Stimulated activated CD4-positive, alpha-beta T cell treated with anti-CD3 and anti-CD28 coated beads, Interleukin-15, amount 100 ng/mL, for 48 hours (primary cell): ENCODE data around the gene MCCD1.

Experiments
- DNase-seq, 2 donors: peaks; one replicate each; pipeline ENCODE4 v3.0.0-alpha.2; 2020; ENCODE audit warnings: low read depth in 2 of 2

The MCCD1 gene

DNA sequence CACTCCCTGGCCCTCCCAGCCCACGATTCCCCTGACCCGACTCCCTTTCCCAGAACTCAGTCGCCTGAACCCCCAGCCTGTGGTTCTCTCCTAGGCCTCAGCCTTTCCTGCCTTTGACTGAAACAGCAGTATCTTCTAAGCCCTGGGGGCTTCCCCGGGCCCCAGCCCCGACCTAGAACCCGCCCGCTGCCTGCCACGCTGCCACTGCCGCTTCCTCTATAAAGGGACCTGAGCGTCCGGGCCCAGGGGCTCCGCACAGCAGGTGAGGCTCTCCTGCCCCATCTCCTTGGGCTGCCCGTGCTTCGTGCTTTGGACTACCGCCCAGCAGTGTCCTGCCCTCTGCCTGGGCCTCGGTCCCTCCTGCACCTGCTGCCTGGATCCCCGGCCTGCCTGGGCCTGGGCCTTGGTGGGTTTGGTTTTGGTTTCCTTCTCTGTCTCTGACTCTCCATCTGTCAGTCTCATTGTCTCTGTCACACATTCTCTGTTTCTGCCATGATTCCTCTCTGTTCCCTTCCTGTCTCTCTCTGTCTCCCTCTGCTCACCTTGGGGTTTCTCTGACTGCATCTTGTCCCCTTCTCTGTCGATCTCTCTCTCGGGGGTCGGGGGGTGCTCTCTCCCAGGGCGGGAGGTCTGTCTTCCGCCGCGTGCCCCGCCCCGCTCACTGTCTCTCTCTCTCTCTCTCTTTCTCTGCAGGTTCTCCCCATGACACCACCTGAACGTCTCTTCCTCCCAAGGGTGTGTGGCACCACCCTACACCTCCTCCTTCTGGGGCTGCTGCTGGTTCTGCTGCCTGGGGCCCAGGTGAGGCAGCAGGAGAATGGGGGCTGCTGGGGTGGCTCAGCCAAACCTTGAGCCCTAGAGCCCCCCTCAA is 43.5 kb downstream of the MCCD1 start, which contains the start of gene LTA:
LTA (plus strand) TSS at position 249 of the 871 bp plus-strand sequence; CDS start at position 703, 454 bp downstream.
- DNase-seq, result peak; percentile 78

DNA sequence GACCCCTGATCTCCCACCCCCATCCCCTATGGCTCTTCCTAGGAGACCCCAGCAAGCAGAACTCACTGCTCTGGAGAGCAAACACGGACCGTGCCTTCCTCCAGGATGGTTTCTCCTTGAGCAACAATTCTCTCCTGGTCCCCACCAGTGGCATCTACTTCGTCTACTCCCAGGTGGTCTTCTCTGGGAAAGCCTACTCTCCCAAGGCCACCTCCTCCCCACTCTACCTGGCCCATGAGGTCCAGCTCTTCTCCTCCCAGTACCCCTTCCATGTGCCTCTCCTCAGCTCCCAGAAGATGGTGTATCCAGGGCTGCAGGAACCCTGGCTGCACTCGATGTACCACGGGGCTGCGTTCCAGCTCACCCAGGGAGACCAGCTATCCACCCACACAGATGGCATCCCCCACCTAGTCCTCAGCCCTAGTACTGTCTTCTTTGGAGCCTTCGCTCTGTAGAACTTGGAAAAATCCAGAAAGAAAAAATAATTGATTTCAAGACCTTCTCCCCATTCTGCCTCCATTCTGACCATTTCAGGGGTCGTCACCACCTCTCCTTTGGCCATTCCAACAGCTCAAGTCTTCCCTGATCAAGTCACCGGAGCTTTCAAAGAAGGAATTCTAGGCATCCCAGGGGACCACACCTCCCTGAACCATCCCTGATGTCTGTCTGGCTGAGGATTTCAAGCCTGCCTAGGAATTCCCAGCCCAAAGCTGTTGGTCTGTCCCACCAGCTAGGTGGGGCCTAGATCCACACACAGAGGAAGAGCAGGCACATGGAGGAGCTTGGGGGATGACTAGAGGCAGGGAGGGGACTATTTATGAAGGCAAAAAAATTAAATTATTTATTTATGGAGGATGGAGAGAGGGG is 44.7 kb downstream of the MCCD1 start:
- no peak for DNase-seq

DNA sequence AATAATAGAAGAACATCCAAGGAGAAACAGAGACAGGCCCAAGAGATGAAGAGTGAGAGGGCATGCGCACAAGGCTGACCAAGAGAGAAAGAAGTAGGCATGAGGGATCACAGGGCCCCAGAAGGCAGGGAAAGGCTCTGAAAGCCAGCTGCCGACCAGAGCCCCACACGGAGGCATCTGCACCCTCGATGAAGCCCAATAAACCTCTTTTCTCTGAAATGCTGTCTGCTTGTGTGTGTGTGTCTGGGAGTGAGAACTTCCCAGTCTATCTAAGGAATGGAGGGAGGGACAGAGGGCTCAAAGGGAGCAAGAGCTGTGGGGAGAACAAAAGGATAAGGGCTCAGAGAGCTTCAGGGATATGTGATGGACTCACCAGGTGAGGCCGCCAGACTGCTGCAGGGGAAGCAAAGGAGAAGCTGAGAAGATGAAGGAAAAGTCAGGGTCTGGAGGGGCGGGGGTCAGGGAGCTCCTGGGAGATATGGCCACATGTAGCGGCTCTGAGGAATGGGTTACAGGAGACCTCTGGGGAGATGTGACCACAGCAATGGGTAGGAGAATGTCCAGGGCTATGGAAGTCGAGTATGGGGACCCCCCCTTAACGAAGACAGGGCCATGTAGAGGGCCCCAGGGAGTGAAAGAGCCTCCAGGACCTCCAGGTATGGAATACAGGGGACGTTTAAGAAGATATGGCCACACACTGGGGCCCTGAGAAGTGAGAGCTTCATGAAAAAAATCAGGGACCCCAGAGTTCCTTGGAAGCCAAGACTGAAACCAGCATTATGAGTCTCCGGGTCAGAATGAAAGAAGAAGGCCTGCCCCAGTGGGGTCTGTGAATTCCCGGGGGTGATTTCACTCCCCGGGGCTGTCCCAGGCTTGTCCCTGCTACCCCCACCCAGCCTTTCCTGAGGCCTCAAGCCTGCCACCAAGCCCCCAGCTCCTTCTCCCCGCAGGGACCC is 45.6 kb downstream of the MCCD1 start:
- peak in 1 of 2 donors; percentile 55 for DNase-seq

DNA sequence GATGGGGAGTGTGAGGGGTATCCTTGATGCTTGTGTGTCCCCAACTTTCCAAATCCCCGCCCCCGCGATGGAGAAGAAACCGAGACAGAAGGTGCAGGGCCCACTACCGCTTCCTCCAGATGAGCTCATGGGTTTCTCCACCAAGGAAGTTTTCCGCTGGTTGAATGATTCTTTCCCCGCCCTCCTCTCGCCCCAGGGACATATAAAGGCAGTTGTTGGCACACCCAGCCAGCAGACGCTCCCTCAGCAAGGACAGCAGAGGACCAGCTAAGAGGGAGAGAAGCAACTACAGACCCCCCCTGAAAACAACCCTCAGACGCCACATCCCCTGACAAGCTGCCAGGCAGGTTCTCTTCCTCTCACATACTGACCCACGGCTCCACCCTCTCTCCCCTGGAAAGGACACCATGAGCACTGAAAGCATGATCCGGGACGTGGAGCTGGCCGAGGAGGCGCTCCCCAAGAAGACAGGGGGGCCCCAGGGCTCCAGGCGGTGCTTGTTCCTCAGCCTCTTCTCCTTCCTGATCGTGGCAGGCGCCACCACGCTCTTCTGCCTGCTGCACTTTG is 46.7 kb downstream of the MCCD1 start, which contains the start of gene TNF:
TNF (plus strand) TSS at position 231 of the 567 bp plus-strand sequence; CDS start at position 408, 177 bp downstream.
- peak; percentile 79 to 82 for DNase-seq

DNA sequence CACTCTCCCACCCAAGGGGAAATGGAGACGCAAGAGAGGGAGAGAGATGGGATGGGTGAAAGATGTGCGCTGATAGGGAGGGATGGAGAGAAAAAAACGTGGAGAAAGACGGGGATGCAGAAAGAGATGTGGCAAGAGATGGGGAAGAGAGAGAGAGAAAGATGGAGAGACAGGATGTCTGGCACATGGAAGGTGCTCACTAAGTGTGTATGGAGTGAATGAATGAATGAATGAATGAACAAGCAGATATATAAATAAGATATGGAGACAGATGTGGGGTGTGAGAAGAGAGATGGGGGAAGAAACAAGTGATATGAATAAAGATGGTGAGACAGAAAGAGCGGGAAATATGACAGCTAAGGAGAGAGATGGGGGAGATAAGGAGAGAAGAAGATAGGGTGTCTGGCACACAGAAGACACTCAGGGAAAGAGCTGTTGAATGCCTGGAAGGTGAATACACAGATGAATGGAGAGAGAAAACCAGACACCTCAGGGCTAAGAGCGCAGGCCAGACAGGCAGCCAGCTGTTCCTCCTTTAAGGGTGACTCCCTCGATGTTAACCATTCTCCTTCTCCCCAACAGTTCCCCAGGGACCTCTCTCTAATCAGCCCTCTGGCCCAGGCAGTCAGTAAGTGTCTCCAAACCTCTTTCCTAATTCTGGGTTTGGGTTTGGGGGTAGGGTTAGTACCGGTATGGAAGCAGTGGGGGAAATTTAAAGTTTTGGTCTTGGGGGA is 47.4 kb downstream of the MCCD1 start:
- DNase-seq, result no peak

DNA sequence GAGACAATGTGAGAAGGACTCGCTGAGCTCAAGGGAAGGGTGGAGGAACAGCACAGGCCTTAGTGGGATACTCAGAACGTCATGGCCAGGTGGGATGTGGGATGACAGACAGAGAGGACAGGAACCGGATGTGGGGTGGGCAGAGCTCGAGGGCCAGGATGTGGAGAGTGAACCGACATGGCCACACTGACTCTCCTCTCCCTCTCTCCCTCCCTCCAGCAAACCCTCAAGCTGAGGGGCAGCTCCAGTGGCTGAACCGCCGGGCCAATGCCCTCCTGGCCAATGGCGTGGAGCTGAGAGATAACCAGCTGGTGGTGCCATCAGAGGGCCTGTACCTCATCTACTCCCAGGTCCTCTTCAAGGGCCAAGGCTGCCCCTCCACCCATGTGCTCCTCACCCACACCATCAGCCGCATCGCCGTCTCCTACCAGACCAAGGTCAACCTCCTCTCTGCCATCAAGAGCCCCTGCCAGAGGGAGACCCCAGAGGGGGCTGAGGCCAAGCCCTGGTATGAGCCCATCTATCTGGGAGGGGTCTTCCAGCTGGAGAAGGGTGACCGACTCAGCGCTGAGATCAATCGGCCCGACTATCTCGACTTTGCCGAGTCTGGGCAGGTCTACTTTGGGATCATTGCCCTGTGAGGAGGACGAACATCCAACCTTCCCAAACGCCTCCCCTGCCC is 48.3 kb downstream of the MCCD1 start:
- DNase-seq, result no peak

DNA sequence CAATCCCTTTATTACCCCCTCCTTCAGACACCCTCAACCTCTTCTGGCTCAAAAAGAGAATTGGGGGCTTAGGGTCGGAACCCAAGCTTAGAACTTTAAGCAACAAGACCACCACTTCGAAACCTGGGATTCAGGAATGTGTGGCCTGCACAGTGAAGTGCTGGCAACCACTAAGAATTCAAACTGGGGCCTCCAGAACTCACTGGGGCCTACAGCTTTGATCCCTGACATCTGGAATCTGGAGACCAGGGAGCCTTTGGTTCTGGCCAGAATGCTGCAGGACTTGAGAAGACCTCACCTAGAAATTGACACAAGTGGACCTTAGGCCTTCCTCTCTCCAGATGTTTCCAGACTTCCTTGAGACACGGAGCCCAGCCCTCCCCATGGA is 48.8 kb downstream of the MCCD1 start:
- DNase-seq, result no peak

DNA sequence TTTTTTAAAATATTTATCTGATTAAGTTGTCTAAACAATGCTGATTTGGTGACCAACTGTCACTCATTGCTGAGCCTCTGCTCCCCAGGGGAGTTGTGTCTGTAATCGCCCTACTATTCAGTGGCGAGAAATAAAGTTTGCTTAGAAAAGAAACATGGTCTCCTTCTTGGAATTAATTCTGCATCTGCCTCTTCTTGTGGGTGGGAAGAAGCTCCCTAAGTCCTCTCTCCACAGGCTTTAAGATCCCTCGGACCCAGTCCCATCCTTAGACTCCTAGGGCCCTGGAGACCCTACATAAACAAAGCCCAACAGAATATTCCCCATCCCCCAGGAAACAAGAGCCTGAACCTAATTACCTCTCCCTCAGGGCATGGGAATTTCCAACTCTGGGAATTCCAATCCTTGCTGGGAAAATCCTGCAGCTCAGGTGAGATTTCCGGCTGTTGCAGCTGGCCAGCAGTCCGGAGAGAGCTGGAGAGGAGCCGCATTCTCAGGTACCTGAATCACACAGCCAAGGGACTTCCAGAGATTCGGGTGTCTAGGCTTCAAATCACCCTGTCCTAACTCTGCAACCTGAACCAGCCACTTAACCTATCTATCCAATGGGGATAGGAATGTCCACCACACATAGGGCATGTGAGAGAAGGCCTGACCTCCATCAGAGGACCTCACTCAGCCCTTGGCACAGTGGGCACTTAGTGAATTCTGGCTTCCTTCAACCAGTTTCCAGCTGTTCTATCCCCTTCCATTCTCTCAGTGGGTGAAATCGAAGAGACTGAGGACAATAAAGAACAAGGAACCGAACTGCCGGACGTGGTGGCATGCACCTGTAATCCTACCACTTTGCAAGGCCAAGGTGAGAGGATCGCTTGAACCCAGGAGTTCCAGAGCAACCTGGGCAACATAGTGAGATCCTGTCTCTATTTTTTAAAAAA is 49.7 kb downstream of the MCCD1 start:
- DNase-seq, result no peak

DNA sequence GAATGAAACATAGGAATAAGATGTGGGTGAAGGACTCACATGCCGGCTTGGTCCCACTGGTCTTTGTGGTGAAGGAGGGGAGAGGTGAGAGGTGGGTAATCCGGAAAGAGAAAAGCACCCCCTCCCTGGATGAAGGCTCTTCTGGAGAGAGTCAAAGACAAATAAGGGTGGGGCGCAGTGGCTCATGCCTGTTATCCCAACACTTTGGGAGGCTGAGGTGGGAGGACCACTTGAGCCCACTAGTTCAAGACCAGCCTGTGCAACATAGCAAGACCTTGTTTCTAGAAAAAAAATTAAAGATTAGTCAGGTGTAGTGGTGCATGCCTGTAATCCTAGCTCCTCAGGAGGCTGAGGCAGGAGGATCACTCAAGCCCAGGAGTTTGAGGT is 50.4 kb downstream of the MCCD1 start:
- DNase-seq, result no peak
